K562 (cell line): ENCODE data around the gene FTL. TPM values are rescaled to one million over a fixed set of nuclear protein-coding genes. Genes with fewer than 3 reads are reported as not detected.
A peak's percentile ranks its signal among the peaks of the same experiment; 100 is the strongest.

Experiments
- DMBX1 ChIP-seq: fragments of 250-450 bp; sonication (Bioruptor Pico); IDR thresholded peaks from 2 replicates; pipeline ENCODE4 v1.8.0; 2022; ENCODE audit warnings: inconsistent platforms, mild to moderate bottlenecking, moderate library complexity, borderline replicate concordance
- E2F3 ChIP-seq: fragments of 250-450 bp; sonication (Bioruptor Pico); IDR thresholded peaks from 2 replicates; pipeline ENCODE4 v1.4.0; 2020; ENCODE audit warnings: mild to moderate bottlenecking
- MAFF ChIP-seq: IDR thresholded peaks from 2 replicates; pipeline ENCODE4 v1.6.1; 2012; ENCODE audit warnings: low read length, improper control_type of control experiment
- MBD2 ChIP-seq: sonication (generic); IDR thresholded peaks from 2 replicates; pipeline ENCODE4 v1.6.1; 2016; ENCODE audit warnings: low read depth, borderline replicate concordance
- MTA1 ChIP-seq: fragments of 450-650 bp; IDR thresholded peaks from 2 replicates; pipeline ENCODE4 v1.6.1; 2017; ENCODE audit warnings: borderline replicate concordance
- NR1H2 ChIP-seq: sonication (generic); formaldehyde crosslinking; IDR thresholded peaks from 2 replicates; pipeline ENCODE4 v1.4.0; 2020; ENCODE audit warnings: mild to moderate bottlenecking, missing genetic modification reagents
- NR2F6 ChIP-seq: fragments of 450-650 bp; formaldehyde crosslinking; IDR thresholded peaks from 2 replicates; pipeline ENCODE4 v1.4.0; 2020; ENCODE audit warnings: mild to moderate bottlenecking
- POLR3G ChIP-seq: IDR thresholded peaks from 2 replicates; pipeline ENCODE4 v1.6.1; 2011; ENCODE audit not compliant: insufficient read length, insufficient replicate concordance; ENCODE audit errors: extremely low read depth
- SIN3A ChIP-seq, 2 experiments: fragments of 150-350 bp in 1 of 2; IDR thresholded peaks; 2 replicates each; pipeline ENCODE4 v1.6.1; 2011 to 2016; ENCODE audit warnings: borderline replicate concordance in 2 of 2, low read depth in 2 of 2, low read length in 2 of 2, mild to moderate bottlenecking in 2 of 2, moderate library complexity in 2 of 2; ENCODE audit not compliant: control insufficient read depth in 1 of 2
- TCF7L2 ChIP-seq: fragments of 150-350 bp; IDR thresholded peaks from 2 replicates; pipeline ENCODE4 v1.6.1; 2016; ENCODE audit warnings: low read depth, mild to moderate bottlenecking, low read length, moderate library complexity
- TRIM28 ChIP-seq: fragments of 450-650 bp; IDR thresholded peaks from 2 replicates; pipeline ENCODE4 v1.6.1; 2017
- ZBTB9 ChIP-seq: fragments of 450-650 bp; formaldehyde crosslinking; IDR thresholded peaks from 2 replicates; pipeline ENCODE4 v1.4.0; 2020; ENCODE audit warnings: mild to moderate bottlenecking, moderate library complexity
- ZNF3 ChIP-seq: fragments of 250-450 bp; sonication (Bioruptor Pico); IDR thresholded peaks from 2 replicates; pipeline ENCODE4 v1.5.0; 2021; ENCODE audit warnings: mild to moderate bottlenecking, moderate library complexity
- polyA plus RNA-seq, 8 experiments: library from polyadenylated mRNA; depleted of rRNA in 4 of 8; stranded (reverse) in 5 of 8; unstranded in 3 of 8; fragments of >200 nt; fragmentation: Nextera tagmentation in 2 of 8; fragmentation: Illumina TruSeq in 1 of 8; extraction: Ambion mirVana in 2 of 8; extraction: Trizol in 1 of 8; gene quantifications; 2 replicates each; pipeline versions ENCODE4 v1.2.1 to v1.2.3, GENCODE V29; 2011 to 2014; ENCODE audit warnings: inconsistent platforms in 1 of 8, missing spikeins in 1 of 8
- total RNA-seq, 7 experiments: library from RNA; depleted of rRNA in 6 of 7; stranded (reverse); fragments of >200 nt in 6 of 7; fragmentation: Illumina TruSeq in 2 of 7; extraction: Trizol in 2 of 7; gene quantifications; 2 replicates each; pipeline versions ENCODE4 v1.2.1 to v1.2.3, GENCODE V29; 2011 to 2021; ENCODE audit warnings: low replicate concordance in 1 of 7
- TF ChIP-seq, protein P1 (sequence below), 2 experiments: fragments of 450-650 bp; IDR thresholded peaks; 2 replicates each; pipeline ENCODE4 v1.6.1; 2016; ENCODE audit warnings: mild to moderate bottlenecking in 2 of 2, borderline replicate concordance in 1 of 2, low read depth in 1 of 2, moderate library complexity in 1 of 2
- TF ChIP-seq, protein P2 (sequence below): fragments of 450-650 bp; formaldehyde crosslinking; IDR thresholded peaks from 2 replicates; pipeline ENCODE4 v1.4.0; 2020; ENCODE audit warnings: mild to moderate bottlenecking, mixed read lengths
- TF ChIP-seq, protein P3 (sequence below): sonication (generic); formaldehyde crosslinking; IDR thresholded peaks from 2 replicates; pipeline ENCODE4 v1.8.1; 2022; ENCODE audit warnings: missing genetic modification reagents

FTL gene
- total and polyA plus RNA-seq, 9 of the 15 experiments (the other 6 are each of a cell fraction or from before 2014, with no cell fraction given), result 1,231 to 27,415 (median 3,965) TPM

DNA sequence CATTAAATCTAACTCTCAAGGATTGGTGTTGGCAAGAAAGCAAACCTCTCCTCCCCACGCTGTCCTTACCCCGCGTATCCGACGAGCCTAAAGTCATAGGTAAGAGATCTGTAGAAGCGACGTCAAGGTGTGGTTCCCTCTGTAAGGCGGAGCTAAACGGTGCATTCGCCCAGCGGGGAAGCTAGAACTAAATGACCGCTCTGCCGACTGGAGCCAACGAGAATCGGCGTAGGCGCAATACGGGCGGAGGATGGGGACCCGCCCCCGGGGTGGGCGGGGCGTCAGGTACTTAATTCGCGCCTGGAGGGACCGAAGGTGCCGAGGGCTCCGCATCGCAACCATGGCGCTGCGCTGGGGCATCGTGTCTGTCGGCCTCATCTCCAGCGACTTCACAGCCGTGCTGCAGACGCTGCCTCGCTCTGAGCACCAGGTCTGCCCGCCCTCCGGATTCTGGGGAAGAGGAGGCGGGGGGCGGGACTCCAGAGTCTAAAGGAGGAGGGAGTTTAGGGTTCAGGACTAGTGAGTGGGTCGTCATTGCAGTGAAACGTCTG lies 31.7 kb upstream of the FTL start, which contains the start of gene DHDH (continued):
- TF ChIP-seq, protein P1, sequence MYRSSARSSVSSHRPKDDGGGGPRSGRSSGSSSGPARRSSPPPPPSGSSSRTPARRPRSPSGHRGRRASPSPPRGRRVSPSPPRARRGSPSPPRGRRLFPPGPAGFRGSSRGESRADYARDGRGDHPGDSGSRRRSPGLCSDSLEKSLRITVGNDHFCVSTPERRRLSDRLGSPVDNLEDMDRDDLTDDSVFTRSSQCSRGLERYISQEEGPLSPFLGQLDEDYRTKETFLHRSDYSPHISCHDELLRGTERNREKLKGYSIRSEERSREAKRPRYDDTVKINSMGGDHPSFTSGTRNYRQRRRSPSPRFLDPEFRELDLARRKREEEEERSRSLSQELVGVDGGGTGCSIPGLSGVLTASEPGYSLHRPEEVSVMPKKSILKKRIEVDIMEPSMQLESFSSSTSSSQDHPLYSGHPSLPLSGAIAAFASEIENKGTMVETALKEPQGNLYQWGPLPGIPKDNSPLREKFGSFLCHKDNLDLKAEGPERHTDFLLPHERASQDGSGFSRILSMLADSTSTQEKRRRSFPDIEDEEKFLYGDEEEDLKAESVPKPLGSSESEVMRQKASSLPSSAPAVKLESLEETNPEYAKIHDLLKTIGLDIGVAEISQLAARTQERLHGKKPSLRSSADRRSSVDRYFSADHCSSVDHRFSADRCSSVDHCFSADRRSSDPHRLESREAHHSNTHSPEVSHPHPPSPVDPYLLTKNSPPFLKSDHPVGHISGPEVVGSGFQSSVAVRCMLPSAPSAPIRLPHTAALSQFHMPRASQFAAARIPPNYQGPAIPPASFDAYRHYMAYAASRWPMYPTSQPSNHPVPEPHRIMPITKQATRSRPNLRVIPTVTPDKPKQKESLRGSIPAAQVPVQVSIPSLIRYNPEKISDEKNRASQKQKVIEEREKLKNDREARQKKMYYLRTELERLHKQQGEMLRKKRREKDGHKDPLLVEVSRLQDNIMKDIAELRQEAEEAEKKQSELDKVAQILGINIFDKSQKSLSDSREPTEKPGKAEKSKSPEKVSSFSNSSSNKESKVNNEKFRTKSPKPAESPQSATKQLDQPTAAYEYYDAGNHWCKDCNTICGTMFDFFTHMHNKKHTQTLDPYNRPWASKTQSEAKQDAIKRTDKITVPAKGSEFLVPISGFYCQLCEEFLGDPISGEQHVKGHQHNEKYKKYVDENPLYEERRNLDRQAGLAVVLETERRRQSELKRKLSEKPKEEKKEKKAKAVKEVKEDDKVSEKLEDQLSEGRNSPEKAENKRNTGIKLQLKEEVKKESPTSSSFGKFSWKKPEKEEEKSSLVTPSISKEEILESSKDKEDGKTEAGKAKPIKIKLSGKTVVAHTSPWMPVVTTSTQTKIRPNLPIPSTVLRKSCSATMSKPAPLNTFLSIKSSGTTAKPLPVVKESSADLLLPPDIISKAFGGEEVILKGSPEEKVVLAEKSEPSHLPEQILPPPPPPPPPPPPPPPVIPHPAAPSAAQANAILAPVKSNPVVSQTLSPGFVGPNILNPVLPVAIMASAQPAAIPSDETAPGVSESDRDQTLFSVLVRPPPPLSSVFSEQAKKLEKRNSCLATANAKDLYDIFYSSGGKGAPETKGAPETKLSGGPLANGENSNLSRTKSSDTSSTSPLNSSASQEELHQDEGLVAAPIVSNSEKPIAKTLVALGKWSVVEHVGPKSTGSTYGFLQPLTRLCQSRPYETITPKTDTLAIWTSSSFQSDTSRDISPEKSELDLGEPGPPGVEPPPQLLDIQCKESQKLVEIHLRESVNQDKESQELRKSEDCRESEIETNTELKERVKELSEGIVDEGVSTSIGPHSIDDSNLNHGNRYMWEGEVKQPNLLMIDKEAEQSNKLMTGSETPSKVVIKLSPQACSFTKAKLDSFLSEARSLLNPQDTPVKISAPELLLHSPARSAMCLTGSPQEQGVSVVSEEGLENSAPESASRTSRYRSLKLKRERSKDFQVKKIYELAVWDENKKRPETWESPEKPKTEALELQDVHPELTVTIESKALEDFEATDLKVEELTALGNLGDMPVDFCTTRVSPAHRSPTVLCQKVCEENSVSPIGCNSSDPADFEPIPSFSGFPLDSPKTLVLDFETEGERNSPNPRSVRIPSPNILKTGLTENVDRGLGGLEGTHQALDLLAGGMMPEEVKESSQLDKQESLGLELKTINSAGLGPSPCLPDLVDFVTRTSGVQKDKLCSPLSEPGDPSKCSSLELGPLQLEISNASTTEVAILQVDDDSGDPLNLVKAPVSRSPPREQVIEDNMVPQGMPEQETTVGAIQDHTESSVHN (IDR thresholded peaks at IDR 0.05; ENCODE audit: borderline replicate concordance in 1 of 2, low read depth in 1 of 2), result no peak
- TF ChIP-seq POLR3G, result no peak
- TF ChIP-seq ZNF3 (CRISPR knock-in tag), result no peak
- TF ChIP-seq SIN3A (IDR thresholded peaks at IDR 0.05; ENCODE audit: borderline replicate concordance in 2 of 2, control insufficient read depth in 1 of 2, low read depth in 2 of 2, low read length in 2 of 2), result no peak
- TF ChIP-seq MBD2, result peak; percentile 41; the same call in 1 of the 2 replicates
- TF ChIP-seq TRIM28, result no peak
- TF ChIP-seq, protein P2, sequence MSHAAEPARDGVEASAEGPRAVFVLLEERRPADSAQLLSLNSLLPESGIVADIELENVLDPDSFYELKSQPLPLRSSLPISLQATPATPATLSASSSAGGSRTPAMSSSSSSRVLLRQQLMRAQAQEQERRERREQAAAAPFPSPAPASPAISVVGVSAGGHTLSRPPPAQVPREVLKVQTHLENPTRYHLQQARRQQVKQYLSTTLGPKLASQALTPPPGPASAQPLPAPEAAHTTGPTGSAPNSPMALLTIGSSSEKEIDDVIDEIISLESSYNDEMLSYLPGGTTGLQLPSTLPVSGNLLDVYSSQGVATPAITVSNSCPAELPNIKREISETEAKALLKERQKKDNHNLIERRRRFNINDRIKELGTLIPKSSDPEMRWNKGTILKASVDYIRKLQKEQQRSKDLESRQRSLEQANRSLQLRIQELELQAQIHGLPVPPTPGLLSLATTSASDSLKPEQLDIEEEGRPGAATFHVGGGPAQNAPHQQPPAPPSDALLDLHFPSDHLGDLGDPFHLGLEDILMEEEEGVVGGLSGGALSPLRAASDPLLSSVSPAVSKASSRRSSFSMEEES (CRISPR knock-in tag), result no peak
- TF ChIP-seq MAFF, result no peak
- TF ChIP-seq ZBTB9 (CRISPR knock-in tag), result no peak
- TF ChIP-seq NR2F6 (CRISPR knock-in tag), result no peak
- TF ChIP-seq TCF7L2, result no peak
- TF ChIP-seq DMBX1 (CRISPR knock-in tag), result no peak
- TF ChIP-seq MTA1, result no peak
- TF ChIP-seq E2F3 (CRISPR knock-in tag), result 0 out of 2 replicates have a peak, but pooled peaks have one; percentile 25
- TF ChIP-seq NR1H2 (CRISPR knock-in tag), result no peak
- TF ChIP-seq, protein P3, sequence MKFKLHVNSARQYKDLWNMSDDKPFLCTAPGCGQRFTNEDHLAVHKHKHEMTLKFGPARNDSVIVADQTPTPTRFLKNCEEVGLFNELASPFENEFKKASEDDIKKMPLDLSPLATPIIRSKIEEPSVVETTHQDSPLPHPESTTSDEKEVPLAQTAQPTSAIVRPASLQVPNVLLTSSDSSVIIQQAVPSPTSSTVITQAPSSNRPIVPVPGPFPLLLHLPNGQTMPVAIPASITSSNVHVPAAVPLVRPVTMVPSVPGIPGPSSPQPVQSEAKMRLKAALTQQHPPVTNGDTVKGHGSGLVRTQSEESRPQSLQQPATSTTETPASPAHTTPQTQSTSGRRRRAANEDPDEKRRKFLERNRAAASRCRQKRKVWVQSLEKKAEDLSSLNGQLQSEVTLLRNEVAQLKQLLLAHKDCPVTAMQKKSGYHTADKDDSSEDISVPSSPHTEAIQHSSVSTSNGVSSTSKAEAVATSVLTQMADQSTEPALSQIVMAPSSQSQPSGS (CRISPR knock-in tag), result no peak
